Stomach (tissue), 9 donors: ENCODE results near the gene AAMP. TPM values are rescaled to one million over a fixed set of nuclear protein-coding genes. Genes with fewer than 3 reads are reported as not detected.

Source experiments
- DNase-seq, 2 donors: peaks; one replicate each; pipeline versions ENCODE4 v3.0.0 to v3.0.0-alpha.2; 2013 to 2019
- H3K27ac ChIP-seq, 5 donors: fragments of 200-600 bp in 4 of 5; sonication (generic) in 4 of 5; one replicate each; pipeline ENCODE4 v1.5.1; 2013 to 2019; ENCODE audit warnings: mild to moderate bottlenecking in 1 of 5, moderate library complexity in 1 of 5
- H3K27me3 ChIP-seq, 3 donors: fragments of 200-600 bp; sonication (generic); one replicate each; pipeline ENCODE4 v1.5.1; 2017 to 2019; ENCODE audit warnings: mixed run types in 1 of 3
- H3K36me3 ChIP-seq, 4 donors: fragments of 200-600 bp; sonication (generic); 1 replicate in 3 of 4; 2 replicates in 1 of 4; pipeline ENCODE4 v1.5.1; 2016 to 2019
- H3K4me1 ChIP-seq, 4 donors: fragments of 200-600 bp; sonication (generic); one replicate each; pipeline ENCODE4 v1.5.1; 2016 to 2019
- H3K4me3 ChIP-seq, 4 donors: fragments of 200-600 bp; sonication (generic) in 3 of 4; one replicate each; pipeline ENCODE4 v1.5.1; 2016 to 2019; ENCODE audit warnings: mild to moderate bottlenecking in 1 of 4
- H3K9me3 ChIP-seq, 4 donors: fragments of 200-600 bp; sonication (generic); one replicate each; pipeline ENCODE4 v1.5.1; 2016 to 2019
- CTCF ChIP-seq, 7 experiments: fragments of 450-650 bp in 4 of 7; fragments of 200-600 bp in 3 of 7; sonication (generic) in 3 of 7; IDR thresholded peaks; one replicate each; pipeline ENCODE4 v1.5.1; 2016 to 2019; ENCODE audit warnings: antibody characterized with exemption in 7 of 7, control low read depth in 2 of 7, mild to moderate bottlenecking in 1 of 7
- EP300 ChIP-seq: sonication (generic); formaldehyde crosslinking; IDR thresholded peaks from one replicate; pipeline ENCODE4 v1.6.1; 2017; ENCODE audit warnings: antibody characterized with exemption
- POLR2A ChIP-seq, 4 donors: fragments of 450-650 bp; IDR thresholded peaks; one replicate each; pipeline ENCODE4 v1.6.1; 2016; ENCODE audit warnings: antibody characterized with exemption in 4 of 4, control low read depth in 2 of 4, mild to moderate bottlenecking in 1 of 4, moderate library complexity in 1 of 4
- POLR2AphosphoS5 ChIP-seq, 3 donors: sonication (generic); formaldehyde crosslinking; IDR thresholded peaks; one replicate each; pipeline ENCODE4 v1.6.1; 2016; ENCODE audit warnings: antibody characterized with exemption in 3 of 3
- WGBS, 5 donors: extraction: QIAGEN DNeasy Blood & Tissue Kit in 3 of 5; methylation state at CpG; one replicate each; pipeline versions ENCODE4 v1.1.5 to v1.1.7; 2013 to 2018; 5-methylcytosine and 5-hydroxymethylcytosine counted together
- intact Hi-C: fragments of 100-400 bp; cut with DNase I; formaldehyde crosslinking; loops from one replicate; pipeline ENCODE4 v1.15.1; 2023; ENCODE audit warnings: low total_unique reads
- polyA plus RNA-seq, 3 donors: library from polyadenylated mRNA; stranded (reverse); fragments of 200-250 nt; gene quantifications; one replicate each; pipeline ENCODE4 v1.2.3, GENCODE V29; 2013
- total RNA-seq, 5 donors: library from RNA; depleted of rRNA; stranded (reverse); fragments of >200 nt; gene quantifications; one replicate each; pipeline versions ENCODE4 v1.1.0 to v1.2.3, GENCODE V29; 2014 to 2016
- donor health status: healthy with polysubstance abuse.
- donor health status: Bipolar disorder and iron deficiency.
- donor health status: healthy.

AAMP gene
- total and polyA plus RNA-seq, 8 donors: 82.6 to 218 (median 159) TPM

- Histone ChIP-seq H3K27ac (peak overlapping the region in 3 of 5 donors; percentile 6 to 38 (median 10)), H3K4me1 (peaks cover 0 to 20% (median 10%) of the 10 kb centered on the region in 4 donors), H3K4me3 (no peak overlapping the region), H3K27me3 (no peaks in the 10 kb centered on the region), H3K36me3 (peaks cover 85 to 94% (median 94%) of the 10 kb centered on the region in 4 donors), H3K9me3 (no peaks in the 10 kb centered on the region)
- TF ChIP-seq POLR2A (IDR thresholded peaks at IDR 0.05) (no peak), POLR2AphosphoS5 (IDR thresholded peaks at IDR 0.05) (no peak), CTCF (IDR thresholded peaks at IDR 0.05) (no peak), EP300 (no peak)
- WGBS, 5 donors: 57 to 73% (median 63%) methylated on average over 7 of the region's 7 CpGs
- DNase-seq: peak in 1 of 2 donors; percentile 23
- intact Hi-C loops: no loop called here
Measured at GRCh38 chr2:218252509-218253231, 17.3 kb downstream of the AAMP start.

GRCh38 chr2:218249691-218250090 is 20.2 kb downstream of the AAMP start:
- intact Hi-C loops: no loop called here
- WGBS, 5 donors: 87 to 95% (median 94%) methylated on average over 13 of the region's 13 CpGs
- Histone ChIP-seq H3K36me3 (peaks cover 99 to 100% (median 100%) of the 10 kb centered on the region in 4 donors), H3K27me3 (no peaks in the 10 kb centered on the region), H3K9me3 (no peaks in the 10 kb centered on the region), H3K4me3 (no peak overlapping the region), H3K4me1 (peaks cover 0 to 21% (median 4%) of the 10 kb centered on the region in 4 donors), H3K27ac (no peak overlapping the region)
- peak in 1 of 2 donors; percentile 17 for DNase-seq
- no peak for TF ChIP-seq EP300
- TF ChIP-seq POLR2A (IDR thresholded peaks at IDR 0.05): no peak
- no peak for TF ChIP-seq CTCF (IDR thresholded peaks at IDR 0.05)
- TF ChIP-seq POLR2AphosphoS5 (IDR thresholded peaks at IDR 0.05): no peak

- intact Hi-C loops: no loop called here
- Histone ChIP-seq H3K36me3 (peaks cover 86 to 100% (median 99%) of the 10 kb centered on the region in 4 donors), H3K27me3 (no peaks in the 10 kb centered on the region)
Measured at GRCh38 chr2:218245214-218245613, 24.7 kb downstream of the AAMP start.

GRCh38 chr2:218244665-218245064 is 25.3 kb downstream of the AAMP start:
- intact Hi-C loops: no loop called here
- Histone ChIP-seq H3K4me1 (peaks cover 0 to 34% (median 6%) of the 10 kb centered on the region in 4 donors), H3K4me3 (no peak overlapping the region), H3K27ac (peak overlapping the region in 1 of 5 donors; percentile 23), H3K36me3 (peaks cover 86 to 100% (median 99%) of the 10 kb centered on the region in 4 donors), H3K9me3 (no peaks in the 10 kb centered on the region), H3K27me3 (no peaks in the 10 kb centered on the region)
- DNase-seq: no peak
- WGBS, 5 donors: 89 to 99% (median 95%) methylated on average over 2 of the region's 2 CpGs
- no peak for TF ChIP-seq POLR2AphosphoS5 (IDR thresholded peaks at IDR 0.05)
- TF ChIP-seq EP300: no peak
- TF ChIP-seq POLR2A (IDR thresholded peaks at IDR 0.05): no peak
- no peak for TF ChIP-seq CTCF (IDR thresholded peaks at IDR 0.05)

More at GRCh38 chr2:218245214-218245613, 24.7 kb downstream of the AAMP start:
- H3K4me1 ChIP-seq: peaks cover 0 to 34% (median 6%) of the 10 kb centered on the region in 4 donors
- no peak overlapping the region for H3K27ac ChIP-seq
- WGBS, 5 donors: 35 to 61% (median 58%) methylated on average over 5 of the region's 5 CpGs
- H3K4me3 ChIP-seq: no peak overlapping the region
- DNase-seq: no peak
- no peak for TF ChIP-seq POLR2AphosphoS5 (IDR thresholded peaks at IDR 0.05)
- TF ChIP-seq EP300: no peak
- no peak for TF ChIP-seq POLR2A (IDR thresholded peaks at IDR 0.05)
- TF ChIP-seq CTCF (IDR thresholded peaks at IDR 0.05): no peak
- H3K9me3 ChIP-seq: no peaks in the 10 kb centered on the region
